NAMALWA (cell line): Measurements from ENCODE around the gene OR13J1.

Experiments
- DNase-seq: peaks from one replicate; pipeline ENCODE4 v3.0.0-alpha.2; 2015; ENCODE audit warnings: low spot score

Gene OR13J1

DNA sequence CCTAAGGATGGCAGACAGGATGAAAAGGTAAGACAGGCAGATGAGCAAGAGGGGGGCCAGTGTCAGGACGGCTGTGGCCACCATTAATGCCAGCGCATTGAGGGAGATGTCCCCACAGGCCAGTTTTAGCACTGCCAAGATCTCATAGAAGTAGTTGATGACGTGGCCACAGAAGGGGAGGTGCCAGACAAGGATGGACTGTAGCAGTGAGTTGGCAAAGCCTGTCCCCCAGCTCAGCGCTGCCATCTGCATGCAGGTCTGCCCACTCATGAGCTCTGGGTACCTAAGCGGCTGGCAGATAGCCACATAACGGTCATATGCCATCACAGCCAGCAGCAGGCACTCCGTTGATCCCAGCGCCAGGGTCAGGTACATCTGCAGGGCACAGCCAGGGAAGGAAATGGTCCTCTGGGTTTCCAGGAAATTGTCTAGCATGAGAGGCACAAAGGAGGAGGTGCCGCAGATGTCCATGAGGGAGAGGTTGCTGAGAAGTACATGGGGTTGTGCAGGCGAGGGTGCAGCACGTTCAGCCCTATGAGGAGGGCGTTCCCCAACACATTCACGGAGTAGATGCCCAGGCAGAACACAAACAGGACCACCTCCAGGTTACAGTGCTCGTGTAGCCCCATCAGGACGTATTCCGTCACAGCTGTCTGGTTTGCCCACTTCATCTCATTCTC, 10.8 kb downstream of the OR13J1 start:
- DNase-seq, result peak; percentile 54

GRCh38 chr9:35858458-35858857, 11.7 kb downstream of the OR13J1 start:
- no peak for DNase-seq

DNA sequence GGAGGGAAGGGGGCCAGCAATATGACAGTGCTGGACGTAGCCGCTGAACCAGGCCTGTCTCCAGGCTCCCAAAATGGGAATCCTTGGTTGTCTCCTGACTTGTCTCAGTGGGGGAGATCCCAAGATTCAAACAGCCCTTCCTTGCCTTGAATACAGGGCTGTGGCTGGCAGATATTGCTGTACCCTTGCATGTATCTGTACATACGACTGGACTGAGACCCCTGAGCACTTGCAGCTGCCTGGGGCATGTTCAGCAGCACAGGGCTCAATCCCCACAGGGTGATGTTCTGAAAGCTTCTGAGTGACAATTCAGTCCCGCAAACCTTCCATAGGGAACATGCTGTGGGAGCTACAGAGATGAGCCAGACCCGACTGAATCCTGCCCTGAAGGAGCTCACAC, 13.3 kb downstream of the OR13J1 start:
- DNase-seq, result no peak

- no peak for DNase-seq
Measured at GRCh38 chr9:35856206-35856605, 14.0 kb downstream of the OR13J1 start.

- DNase-seq, result no peak
Measured at GRCh38 chr9:35854091-35854762, 16.0 kb downstream of the OR13J1 start.

DNA sequence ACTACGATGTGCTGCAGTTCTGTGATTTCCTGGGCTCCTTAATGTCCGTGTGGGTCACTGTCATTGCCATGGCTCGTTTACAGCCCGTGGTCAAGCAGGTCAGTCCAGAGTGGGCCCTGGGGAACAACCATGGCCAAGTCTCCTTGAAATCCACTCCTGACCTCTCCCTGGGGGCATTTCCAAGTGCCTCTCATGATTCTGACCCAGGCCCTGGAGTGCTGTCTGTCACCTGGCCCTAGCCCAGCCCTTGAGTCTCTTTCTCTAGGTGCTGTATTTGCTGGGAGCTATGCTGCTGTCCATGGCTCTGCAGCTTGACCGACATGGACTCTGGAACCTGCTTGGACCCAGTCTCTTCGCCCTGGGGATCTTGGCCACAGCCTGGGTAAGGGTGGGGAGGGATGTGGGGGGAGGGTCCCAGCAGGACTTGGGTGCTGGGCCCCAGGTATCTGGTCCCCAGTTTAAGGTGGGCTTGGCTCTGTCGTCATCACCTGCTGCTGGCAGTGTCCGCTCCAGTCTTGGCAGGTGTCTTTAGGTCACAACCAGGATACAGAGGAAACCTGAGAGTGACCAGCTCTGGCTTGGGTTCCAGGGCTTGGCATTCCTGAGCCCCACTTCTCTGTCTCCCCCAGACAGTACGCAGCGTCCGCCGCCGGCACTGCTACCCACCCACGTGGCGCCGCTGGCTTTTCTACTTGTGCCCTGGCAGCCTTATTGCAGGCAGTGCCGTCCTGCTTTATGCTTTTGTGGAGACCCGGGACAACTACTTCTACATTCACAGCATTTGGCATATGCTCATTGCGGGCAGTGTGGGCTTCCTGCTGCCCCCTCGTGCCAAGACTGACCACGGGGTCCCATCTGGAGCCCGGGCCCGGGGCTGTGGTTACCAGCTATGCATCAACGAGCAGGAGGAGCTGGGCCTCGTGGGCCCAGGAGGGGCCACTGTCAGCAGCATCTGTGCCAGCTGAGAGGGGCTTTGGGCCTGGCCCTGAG, 17.0 kb downstream of the OR13J1 start:
- DNase-seq, result no peak

DNA sequence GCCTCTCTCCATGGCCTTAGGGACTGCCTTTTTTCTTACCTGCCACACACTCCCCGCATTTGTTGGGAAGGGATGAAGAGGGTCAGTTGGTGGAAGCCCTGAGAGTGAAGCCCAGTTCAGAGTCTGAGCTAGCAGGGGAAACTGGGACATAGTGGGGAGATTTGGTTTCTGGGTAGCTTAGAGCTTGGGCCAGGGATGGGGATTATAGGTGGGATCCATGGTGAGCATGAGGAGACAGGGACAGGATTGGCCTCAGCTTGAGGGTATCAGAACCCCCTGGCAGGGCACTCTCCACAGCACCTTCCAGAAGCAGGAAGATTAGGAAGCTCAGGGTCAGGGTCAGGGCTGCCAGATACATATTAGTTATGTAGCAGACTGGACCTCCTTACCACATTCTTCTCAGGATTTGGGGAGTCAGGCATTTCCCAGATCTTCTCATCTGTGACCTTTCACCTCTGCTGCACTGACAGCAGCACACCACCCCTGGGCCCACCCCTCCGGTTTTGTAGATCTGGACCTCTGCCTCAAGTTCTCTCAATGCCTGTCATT, 17.9 kb downstream of the OR13J1 start:
- DNase-seq, result no peak

DNA sequence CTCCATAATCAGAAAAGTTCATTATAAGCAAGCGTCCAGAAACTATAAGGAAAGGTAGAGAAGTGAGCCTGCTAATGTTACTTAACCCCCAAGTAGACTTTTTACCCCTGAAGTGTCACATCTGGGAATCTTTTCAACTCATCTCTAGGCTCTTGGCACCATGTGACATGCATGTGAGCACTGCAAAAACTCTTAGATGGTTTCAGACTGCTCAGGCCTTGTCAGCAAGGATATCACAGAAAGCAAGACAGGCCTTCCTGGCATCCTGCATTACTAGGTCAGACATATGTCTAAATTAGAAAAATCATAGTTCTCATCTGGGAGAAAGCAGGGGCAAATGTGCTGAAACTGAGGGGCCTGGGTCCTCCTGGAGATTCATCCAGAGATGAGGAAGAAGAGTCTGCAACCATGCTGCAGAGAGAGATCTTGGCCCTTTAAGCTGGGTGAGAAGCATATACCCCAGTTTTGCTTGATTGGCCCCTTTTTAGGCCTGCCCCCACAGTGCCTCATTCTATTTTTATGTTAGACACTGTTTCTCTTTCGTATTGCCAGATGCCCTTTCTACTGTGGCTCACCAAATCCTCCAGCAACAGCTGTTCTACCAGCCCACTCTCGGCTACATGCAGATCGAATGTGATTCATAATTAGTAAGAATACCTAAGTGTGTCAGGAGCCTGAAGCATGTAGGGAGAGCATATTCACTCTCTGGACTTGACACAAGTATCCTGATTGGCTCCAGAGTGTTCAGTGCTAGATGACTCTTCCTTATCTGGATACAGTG, 22.2 kb downstream of the OR13J1 start:
- DNase-seq, result peak; percentile 77

DNA sequence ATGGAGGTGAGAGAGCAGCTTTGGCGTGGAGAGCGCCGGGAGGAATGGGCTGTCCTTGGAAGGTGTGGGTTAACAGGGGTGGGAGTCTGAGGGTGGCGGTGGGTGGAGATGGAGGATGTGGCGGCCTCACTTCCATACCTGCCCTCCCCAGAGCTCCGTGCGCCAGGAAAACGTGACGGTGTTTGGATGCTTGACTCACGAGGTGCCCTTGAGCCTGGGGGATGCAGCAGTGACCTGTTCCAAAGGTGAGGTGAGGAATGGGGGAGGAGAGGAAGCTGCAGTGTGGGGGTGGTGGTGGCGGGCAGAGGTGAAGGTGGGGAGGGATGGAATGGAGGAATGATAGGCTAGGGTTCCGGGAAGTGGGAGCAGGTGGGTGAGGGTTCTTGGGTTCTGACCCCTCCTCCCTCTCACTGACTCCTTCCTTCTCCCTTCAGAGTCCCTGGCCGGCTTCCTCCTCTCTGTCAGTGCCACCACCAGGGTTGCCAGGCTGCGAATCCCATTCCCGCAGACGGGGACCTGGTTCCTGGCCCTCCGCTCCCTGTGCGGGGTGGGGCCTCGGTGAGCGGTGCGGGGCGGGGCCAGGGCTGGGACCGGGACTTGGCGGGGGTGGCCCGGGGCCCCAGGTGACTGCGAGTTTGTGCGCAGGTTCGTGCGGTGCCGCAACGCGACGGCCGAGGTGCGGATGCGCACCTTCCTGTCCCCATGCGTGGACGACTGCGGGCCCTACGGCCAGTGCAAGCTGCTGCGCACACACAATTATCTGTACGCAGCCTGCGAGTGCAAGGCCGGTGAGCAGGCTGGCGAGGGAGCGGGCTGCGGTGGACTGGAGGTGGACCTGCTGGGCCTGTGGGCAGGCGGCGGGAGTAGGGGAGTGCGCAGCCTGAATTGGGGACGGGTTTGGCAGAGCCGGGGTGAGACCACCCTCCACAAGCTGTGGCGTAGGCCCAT, 24.1 kb downstream of the OR13J1 start:
- DNase-seq, result no peak

DNA sequence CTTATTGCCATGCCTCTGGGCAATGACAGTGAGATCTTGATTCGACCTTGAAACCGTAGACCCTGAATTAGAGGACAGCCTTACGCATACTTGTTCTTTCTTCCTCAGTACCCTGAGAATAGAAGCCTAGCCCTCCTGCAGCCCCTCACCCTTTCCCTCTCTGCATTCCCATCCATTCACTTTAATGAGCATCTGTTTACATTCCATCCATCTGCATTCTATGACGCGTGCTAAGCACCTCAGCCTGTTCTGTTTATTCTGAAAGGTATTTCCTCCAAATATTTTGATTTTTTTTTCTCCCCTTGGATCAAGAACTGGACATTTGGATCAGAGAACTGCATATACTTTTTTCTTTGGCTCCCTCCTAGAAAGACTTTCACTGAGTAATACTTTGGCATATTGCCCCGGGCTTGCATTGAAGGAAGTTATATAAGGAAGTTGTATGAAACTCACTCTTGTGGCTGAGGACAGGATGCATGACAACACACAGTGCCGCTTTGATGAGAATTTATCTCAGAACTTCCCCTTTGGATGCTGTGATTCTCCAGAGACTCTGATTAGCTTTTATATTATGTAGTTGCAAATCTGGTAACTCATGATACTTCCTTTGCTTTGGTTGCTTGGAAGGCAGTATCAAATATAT, 25.5 kb downstream of the OR13J1 start:
- peak; percentile 82 for DNase-seq

DNA sequence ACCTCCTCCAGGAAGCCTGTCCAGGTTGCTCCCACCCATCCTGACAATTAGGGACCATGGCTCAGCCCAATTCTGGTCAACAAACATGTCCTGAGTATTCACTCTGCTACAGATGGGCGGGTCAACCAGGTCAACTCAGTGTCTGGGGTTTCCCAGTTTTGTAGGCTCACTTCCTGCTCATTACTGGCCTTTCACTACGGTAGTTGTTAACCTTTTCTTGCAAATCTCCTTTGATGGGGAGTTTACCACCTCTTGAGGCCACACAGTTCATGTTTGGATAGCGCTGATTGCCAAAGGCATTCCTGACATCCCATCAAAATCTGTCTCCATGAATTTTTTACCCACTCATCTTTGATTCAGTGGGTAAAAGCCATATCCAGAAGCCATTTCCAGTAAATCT, 27.4 kb downstream of the OR13J1 start:
- DNase-seq, result no peak

GRCh38 chr9:35842020-35842745, 28.0 kb downstream of the OR13J1 start:
- DNase-seq, result no peak

DNA sequence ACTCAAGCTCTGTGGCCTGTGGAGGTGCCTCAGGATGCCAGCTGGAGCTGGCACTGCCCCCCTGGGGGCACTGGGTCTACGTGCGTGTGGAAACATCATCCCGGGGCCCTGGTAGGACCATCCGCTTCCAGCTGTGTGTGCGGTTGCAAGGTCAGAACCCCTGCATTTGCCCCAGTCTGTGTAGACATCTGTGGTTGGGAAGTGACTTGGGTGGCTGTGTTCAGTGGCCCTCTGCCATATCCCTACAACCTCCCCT, 28.6 kb downstream of the OR13J1 start:
- no peak for DNase-seq

GRCh38 chr9:35840881-35841644, 29.1 kb downstream of the OR13J1 start:
- DNase-seq, result no peak

- DNase-seq, result no peak
Measured at GRCh38 chr9:35839926-35840325, 30.3 kb downstream of the OR13J1 start.

DNA sequence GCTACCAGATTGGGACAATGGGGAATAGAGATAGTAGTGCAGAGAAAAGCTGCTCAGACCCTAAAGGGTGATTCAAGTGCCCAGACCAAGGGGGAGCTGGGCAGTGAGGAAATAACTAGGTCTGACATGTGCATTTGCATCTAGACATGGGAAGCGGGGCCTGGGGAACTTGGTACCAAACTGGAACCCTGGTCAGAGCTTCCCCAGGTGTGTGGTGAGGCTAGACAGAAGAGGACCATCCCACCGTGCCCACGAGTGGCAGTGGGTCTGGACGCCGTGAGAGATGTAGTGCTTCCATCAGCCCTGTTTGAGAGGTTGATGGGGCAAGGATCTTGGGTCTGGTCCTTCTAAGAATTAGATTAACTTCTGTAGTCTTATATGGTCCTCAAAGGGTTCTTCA, 33.6 kb downstream of the OR13J1 start:
- no peak for DNase-seq

DNA sequence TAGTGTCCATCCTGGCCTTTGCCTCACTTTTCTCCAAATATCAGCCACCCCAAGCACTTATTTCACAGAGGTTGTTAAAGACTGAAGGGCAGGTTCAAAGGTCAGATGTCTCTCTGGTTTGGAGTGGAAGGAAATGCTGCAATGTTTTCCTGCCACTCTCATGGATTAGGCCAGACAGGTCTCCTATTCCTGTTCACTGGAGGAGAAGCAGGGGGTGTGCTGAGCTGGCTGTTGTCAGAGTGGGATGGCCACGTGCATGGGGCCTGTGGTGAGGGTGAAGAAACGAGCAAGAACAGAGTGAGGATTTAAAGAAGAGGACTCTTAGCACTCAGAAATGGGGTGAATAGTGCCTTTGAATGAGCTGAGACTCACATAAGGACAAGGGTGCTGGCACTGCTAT, 34.4 kb downstream of the OR13J1 start:
- DNase-seq, result no peak

GRCh38 chr9:35835216-35835632, 35.0 kb downstream of the OR13J1 start:
- peak; percentile 50 for DNase-seq
